ENCODE measurements around the gene INPP1. TPM values are rescaled to one million over a fixed set of nuclear protein-coding genes. Genes with fewer than 3 reads are reported as not detected.
"Not testable (repeated sequence)": the region's sequence is repeated elsewhere in the genome, so short reads cannot be mapped to it uniquely, and the experiment has no call there.

The INPP1 gene
- total RNA-seq, 2 donors from 2014 or later = 1.7 to 3.5 TPM

- Mint-ChIP-seq H3K27ac (no peak overlapping the region), H3K9me3 (no peaks in the 10 kb centered on the region), H3K4me1 (peaks cover 8% of the 10 kb centered on the region), H3K27me3 (ENCODE audit: insufficient read depth) (peaks cover 4% of the 10 kb centered on the region), H3K4me3 (no peak overlapping the region), H3K36me3 (ENCODE audit: low read depth) (no peaks in the 10 kb centered on the region)
- WGBS, 2 experiments (ENCODE audit: insufficient coverage in 1 of 2, insufficient read length in 1 of 2) = 78 to 84% methylated on average over 6 to 8 of the region's 8 CpGs
- DNase-seq = no peak
- Histone ChIP-seq H3K9me3 (ENCODE audit: control insufficient read depth, low read length) (no peaks in the 10 kb centered on the region), H3K4me3 (ENCODE audit: low read length) (peak overlapping the region; percentile 26), H3K36me3 (ENCODE audit: control insufficient read depth, insufficient read depth, low read length) (no peaks in the 10 kb centered on the region), H3K27me3 (ENCODE audit: control insufficient read depth, insufficient read depth, low read length, poor library complexity, severe bottlenecking) (no peaks in the 10 kb centered on the region), H3K27ac (ENCODE audit: low read depth, low read length) (no peak overlapping the region), H3K9ac (ENCODE audit: extremely low read depth, low read length, poor library complexity, severe bottlenecking) (no peak overlapping the region), H3K4me1 (ENCODE audit: control insufficient read depth, insufficient read depth, low read length) (no peaks in the 10 kb centered on the region)
- TF ChIP-seq CTCF (conservative IDR thresholded peaks at IDR 0.05) = no peak
These were observed 8.7 kb upstream of the INPP1 start for GRCh38 chr2:190334479-190335224.

GRCh38 chr2:190335225-190335559 lies 8.2 kb upstream of the INPP1 start:
- no peak overlapping the region for H3K9ac ChIP-seq (ENCODE audit: extremely low read depth, low read length, poor library complexity, severe bottlenecking)
- no peak for DNase-seq
- H3K27me3 ChIP-seq (ENCODE audit: control insufficient read depth, insufficient read depth, low read length, poor library complexity, severe bottlenecking) = no peaks in the 10 kb centered on the region
- H3K4me3 ChIP-seq (ENCODE audit: low read length) = no peak overlapping the region
- TF ChIP-seq CTCF (conservative IDR thresholded peaks at IDR 0.05) = no peak
- H3K4me3 Mint-ChIP-seq = no peak overlapping the region
- H3K9me3 Mint-ChIP-seq = no peaks in the 10 kb centered on the region
- H3K4me1 Mint-ChIP-seq = peaks cover 8% of the 10 kb centered on the region
- no peaks in the 10 kb centered on the region for H3K9me3 ChIP-seq (ENCODE audit: control insufficient read depth, low read length)
- H3K27ac ChIP-seq (ENCODE audit: low read depth, low read length) = no peak overlapping the region
- no peaks in the 10 kb centered on the region for H3K4me1 ChIP-seq (ENCODE audit: control insufficient read depth, insufficient read depth, low read length)
- H3K36me3 ChIP-seq (ENCODE audit: control insufficient read depth, insufficient read depth, low read length) = no peaks in the 10 kb centered on the region
- no peak overlapping the region for H3K27ac Mint-ChIP-seq
- no peaks in the 10 kb centered on the region for H3K36me3 Mint-ChIP-seq (ENCODE audit: low read depth)
- H3K27me3 Mint-ChIP-seq (ENCODE audit: insufficient read depth) = peaks cover 2% of the 10 kb centered on the region

- H3K4me1 ChIP-seq (ENCODE audit: control insufficient read depth, insufficient read depth, low read length); H3K27me3 ChIP-seq (ENCODE audit: control insufficient read depth, insufficient read depth, low read length, poor library complexity, severe bottlenecking); H3K27me3 Mint-ChIP-seq (ENCODE audit: insufficient read depth); H3K9me3 Mint-ChIP-seq; DNase-seq; H3K36me3 ChIP-seq (ENCODE audit: control insufficient read depth, insufficient read depth, low read length); H3K27ac ChIP-seq (ENCODE audit: low read depth, low read length); H3K4me1 Mint-ChIP-seq; H3K9me3 ChIP-seq (ENCODE audit: control insufficient read depth, low read length); H3K4me3 ChIP-seq (ENCODE audit: low read length); H3K36me3 Mint-ChIP-seq (ENCODE audit: low read depth); H3K9ac ChIP-seq (ENCODE audit: extremely low read depth, low read length, poor library complexity, severe bottlenecking); H3K27ac Mint-ChIP-seq; H3K4me3 Mint-ChIP-seq: not testable (repeated sequence)
- 89 to 93% methylated on average over 2 to 4 of the region's 4 CpGs for WGBS, 2 experiments (ENCODE audit: insufficient coverage in 1 of 2, insufficient read length in 1 of 2)
These were observed 7.8 kb upstream of the INPP1 start for GRCh38 chr2:190335584-190335983.

GRCh38 chr2:190336420-190336819 lies 7.0 kb upstream of the INPP1 start:
- Histone ChIP-seq H3K9me3 (ENCODE audit: control insufficient read depth, low read length) (no peaks in the 10 kb centered on the region), H3K4me1 (ENCODE audit: control insufficient read depth, insufficient read depth, low read length) (no peaks in the 10 kb centered on the region), H3K36me3 (ENCODE audit: control insufficient read depth, insufficient read depth, low read length) (no peaks in the 10 kb centered on the region), H3K9ac (ENCODE audit: extremely low read depth, low read length, poor library complexity, severe bottlenecking) (no peak overlapping the region), H3K4me3 (ENCODE audit: low read length) (no peak overlapping the region), H3K27me3 (ENCODE audit: control insufficient read depth, insufficient read depth, low read length, poor library complexity, severe bottlenecking) (no peaks in the 10 kb centered on the region), H3K27ac (ENCODE audit: low read depth, low read length) (no peak overlapping the region)
- H3K4me1 Mint-ChIP-seq = peaks cover 10% of the 10 kb centered on the region
- WGBS, 2 experiments (ENCODE audit: insufficient coverage in 1 of 2, insufficient read length in 1 of 2) = 97% methylated on average over 2 of the region's 2 CpGs; no CpG with 5 or more reads in 1 of the 2 experiments
- H3K36me3 Mint-ChIP-seq (ENCODE audit: low read depth) = no peaks in the 10 kb centered on the region
- no peak overlapping the region for H3K27ac Mint-ChIP-seq
- no peaks in the 10 kb centered on the region for H3K9me3 Mint-ChIP-seq
- no peak overlapping the region for H3K4me3 Mint-ChIP-seq
- no peaks in the 10 kb centered on the region for H3K27me3 Mint-ChIP-seq (ENCODE audit: insufficient read depth)
- no peak for TF ChIP-seq CTCF (conservative IDR thresholded peaks at IDR 0.05)
- no peak for DNase-seq

Data from endodermal cell (in vitro differentiated cells).